OCI-LY7 (cell line): ENCODE data around the gene UGT1A6.

Experiments used
- EZH2phosphoT487 ChIP-seq: fragments of 200-600 bp; sonication (generic); IDR thresholded peaks from 2 replicates; pipeline ENCODE4 v1.6.1; 2018; ENCODE audit warnings: low read depth, borderline replicate concordance, mild to moderate bottlenecking, mixed run types, antibody characterized with exemption, low read length, moderate library complexity, mixed read lengths
- TF ChIP-seq, protein P1 (sequence below): fragments of 200-600 bp; sonication (generic); conservative IDR thresholded peaks from 2 replicates; pipeline ENCODE4 v1.5.1; 2014; ENCODE audit warnings: mild to moderate bottlenecking, antibody characterized with exemption, low read length, moderate library complexity, mixed read lengths

DNA sequence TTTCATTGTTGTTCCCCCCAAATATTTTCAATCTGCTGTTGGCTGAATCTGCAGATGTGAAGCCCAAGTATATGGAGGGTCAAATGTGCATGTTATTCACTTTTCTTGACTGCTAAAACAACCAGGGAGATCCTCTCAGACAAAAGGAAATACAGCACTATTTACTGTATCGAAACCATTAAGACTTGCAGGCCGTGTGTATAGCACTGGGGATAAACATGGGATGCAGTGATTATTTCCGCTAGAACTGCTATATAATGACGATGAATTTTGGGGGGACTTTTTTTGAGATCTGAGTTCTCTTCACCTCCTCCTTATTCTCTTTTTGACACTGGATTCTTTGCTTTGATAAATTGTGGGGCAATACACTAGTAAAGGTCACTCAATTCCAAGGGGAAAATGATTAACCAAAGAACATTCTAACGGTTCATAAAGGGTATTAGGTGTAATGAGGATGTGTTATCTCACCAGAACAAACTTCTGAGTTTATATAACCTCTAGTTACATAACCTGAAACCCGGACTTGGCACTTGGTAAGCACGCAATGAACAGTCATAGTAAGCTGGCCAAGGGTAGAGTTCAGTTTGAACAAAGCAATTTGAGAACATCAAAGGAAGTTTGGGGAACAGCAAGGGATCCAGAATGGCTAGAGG lies 63.9 kb downstream of the UGT1A6 start:
- TF ChIP-seq, protein P1, sequence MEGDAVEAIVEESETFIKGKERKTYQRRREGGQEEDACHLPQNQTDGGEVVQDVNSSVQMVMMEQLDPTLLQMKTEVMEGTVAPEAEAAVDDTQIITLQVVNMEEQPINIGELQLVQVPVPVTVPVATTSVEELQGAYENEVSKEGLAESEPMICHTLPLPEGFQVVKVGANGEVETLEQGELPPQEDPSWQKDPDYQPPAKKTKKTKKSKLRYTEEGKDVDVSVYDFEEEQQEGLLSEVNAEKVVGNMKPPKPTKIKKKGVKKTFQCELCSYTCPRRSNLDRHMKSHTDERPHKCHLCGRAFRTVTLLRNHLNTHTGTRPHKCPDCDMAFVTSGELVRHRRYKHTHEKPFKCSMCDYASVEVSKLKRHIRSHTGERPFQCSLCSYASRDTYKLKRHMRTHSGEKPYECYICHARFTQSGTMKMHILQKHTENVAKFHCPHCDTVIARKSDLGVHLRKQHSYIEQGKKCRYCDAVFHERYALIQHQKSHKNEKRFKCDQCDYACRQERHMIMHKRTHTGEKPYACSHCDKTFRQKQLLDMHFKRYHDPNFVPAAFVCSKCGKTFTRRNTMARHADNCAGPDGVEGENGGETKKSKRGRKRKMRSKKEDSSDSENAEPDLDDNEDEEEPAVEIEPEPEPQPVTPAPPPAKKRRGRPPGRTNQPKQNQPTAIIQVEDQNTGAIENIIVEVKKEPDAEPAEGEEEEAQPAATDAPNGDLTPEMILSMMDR = no peak
- TF ChIP-seq EZH2phosphoT487 = no peak
